Large intestine (tissue), 3 donors: Measurements from ENCODE around the gene TRIM37. TPM values are rescaled to one million over a fixed set of nuclear protein-coding genes. Genes with fewer than 3 reads are reported as not detected.
A peak's percentile ranks its signal among the peaks of the same experiment; 100 is the strongest.
"Not testable (repeated sequence)": the region's sequence is repeated elsewhere in the genome, so short reads cannot be mapped to it uniquely, and the experiment has no call there.

Experiments
- DNase-seq, 2 donors: peaks; one replicate each; pipeline versions ENCODE4 v3.0.0 to v3.0.0-alpha.2; 2013
- H3K27ac ChIP-seq: one replicate; pipeline ENCODE4 v1.5.1; 2013; ENCODE audit warnings: low read length
- H3K27me3 ChIP-seq: 2 replicates; pipeline ENCODE4 v1.6.1; 2013; ENCODE audit warnings: low read length; ENCODE audit not compliant: control insufficient read depth, insufficient read depth
- H3K36me3 ChIP-seq: 2 replicates; pipeline ENCODE4 v1.6.1; 2013; ENCODE audit warnings: low read length; ENCODE audit not compliant: control insufficient read depth, insufficient read depth
- H3K4me1 ChIP-seq: one replicate; pipeline ENCODE4 v1.6.1; 2013; ENCODE audit warnings: low read length; ENCODE audit not compliant: control insufficient read depth, insufficient read depth
- H3K4me3 ChIP-seq: one replicate; pipeline ENCODE4 v1.5.1; 2013; ENCODE audit warnings: low read length
- H3K9me3 ChIP-seq: one replicate; pipeline ENCODE4 v1.6.1; 2013; ENCODE audit warnings: mild to moderate bottlenecking, low read depth, low read length, moderate library complexity; ENCODE audit not compliant: control insufficient read depth
- WGBS: methylation state at CpG from one replicate; pipeline ENCODE4 v1.1.5; 2013; ENCODE audit warnings: low lambda C conversion rate; ENCODE audit not compliant: insufficient coverage; 5-methylcytosine and 5-hydroxymethylcytosine counted together
- polyA plus RNA-seq: library from polyadenylated mRNA; unstranded; fragments of 120-200 nt; gene quantifications from one replicate; pipeline ENCODE4 v1.2.1, GENCODE V29; 2013

The TRIM37 gene
- polyA plus RNA-seq, 1 donor = 13.9 TPM

DNA sequence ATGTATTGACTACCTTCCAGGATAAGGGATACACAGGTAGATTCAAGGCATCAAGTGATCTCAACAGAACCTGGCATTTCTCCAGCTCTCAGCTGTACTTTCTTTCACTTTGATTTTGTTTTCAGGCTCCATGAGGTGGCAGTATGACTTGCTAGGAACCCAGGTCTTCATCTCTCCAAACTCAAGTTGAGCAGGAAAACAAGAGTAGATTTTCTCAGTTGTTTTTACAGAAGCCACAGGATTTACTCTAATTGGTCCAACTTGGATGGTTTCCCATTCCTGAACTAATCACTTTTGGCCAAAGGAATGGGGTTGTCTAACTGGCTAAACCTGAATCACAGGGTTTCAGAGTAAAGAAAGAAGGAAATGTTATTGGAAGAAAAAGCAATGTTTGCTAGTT lies 146.6 kb downstream of the TRIM37 start:
- peak; percentile 32 to 36 for DNase-seq
- H3K27ac ChIP-seq = no peak overlapping the region
- H3K9me3 ChIP-seq = no peaks in the 10 kb centered on the region
- no peaks in the 10 kb centered on the region for H3K27me3 ChIP-seq
- H3K36me3 ChIP-seq = no peaks in the 10 kb centered on the region
- H3K4me1 ChIP-seq = no peaks in the 10 kb centered on the region
- no peak overlapping the region for H3K4me3 ChIP-seq

DNA sequence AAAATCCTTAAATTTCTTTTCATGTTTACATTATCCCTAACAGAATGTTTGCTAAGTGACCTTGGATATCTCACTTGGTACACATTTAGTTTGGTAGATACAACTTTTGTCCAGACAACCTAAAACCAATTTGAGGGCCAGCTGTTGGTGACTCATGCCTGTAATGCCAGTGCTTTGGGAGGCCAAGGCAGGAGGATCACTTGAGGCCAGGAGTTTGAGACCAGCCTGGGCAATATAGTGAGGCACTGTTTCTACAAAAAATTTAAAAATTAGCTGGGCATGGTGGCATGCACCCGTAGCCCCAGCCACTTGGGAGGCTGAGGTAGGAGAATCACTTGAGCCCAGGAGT lies 149.0 kb downstream of the TRIM37 start:
- not testable (repeated sequence) for H3K36me3 ChIP-seq, DNase-seq, H3K27me3 ChIP-seq, H3K4me1 ChIP-seq, H3K4me3 ChIP-seq, H3K27ac ChIP-seq, H3K9me3 ChIP-seq
- WGBS = no CpG with 5 or more reads among the region's 1 CpG

DNA sequence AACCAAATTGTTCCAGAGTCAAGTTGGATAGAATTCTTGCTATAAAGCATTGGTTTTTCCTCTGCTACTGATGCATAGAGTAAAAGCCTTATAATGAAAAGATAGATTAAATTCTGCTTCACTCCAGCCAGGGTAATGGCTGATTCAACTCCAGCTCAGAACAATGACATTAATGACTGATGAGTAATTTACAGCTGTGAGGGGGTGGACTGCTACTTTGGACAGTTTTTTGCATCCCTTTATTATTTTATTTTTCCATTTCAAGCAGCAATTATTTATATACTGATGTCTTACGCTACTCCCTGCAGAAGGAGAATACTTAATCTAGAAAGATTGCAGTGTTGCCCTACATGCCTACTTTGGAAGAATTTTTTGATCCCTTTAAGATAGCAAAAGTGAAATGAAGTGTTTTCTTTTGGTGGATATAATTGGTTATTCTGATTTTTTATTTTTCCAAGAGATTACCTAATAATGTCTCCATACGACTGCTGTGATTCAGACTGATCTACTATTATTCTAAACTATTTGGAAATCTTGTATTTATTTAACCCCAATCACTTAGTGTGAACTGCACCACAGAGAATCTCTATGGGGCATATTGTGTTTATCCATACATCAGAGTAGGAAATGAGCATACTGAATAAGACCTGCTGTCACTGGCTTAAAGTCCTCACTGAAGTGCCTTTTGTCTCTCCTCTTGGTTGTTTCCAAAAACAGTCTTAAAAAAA lies 149.5 kb downstream of the TRIM37 start:
- H3K27me3 ChIP-seq = no peaks in the 10 kb centered on the region
- peaks cover 4% of the 10 kb centered on the region for H3K9me3 ChIP-seq
- WGBS = 60% methylated on average over 1 of the region's 2 CpGs
- no peak for DNase-seq
- H3K4me1 ChIP-seq = no peaks in the 10 kb centered on the region
- H3K36me3 ChIP-seq = no peaks in the 10 kb centered on the region
- H3K4me3 ChIP-seq = no peak overlapping the region
- H3K27ac ChIP-seq = no peak overlapping the region

DNA sequence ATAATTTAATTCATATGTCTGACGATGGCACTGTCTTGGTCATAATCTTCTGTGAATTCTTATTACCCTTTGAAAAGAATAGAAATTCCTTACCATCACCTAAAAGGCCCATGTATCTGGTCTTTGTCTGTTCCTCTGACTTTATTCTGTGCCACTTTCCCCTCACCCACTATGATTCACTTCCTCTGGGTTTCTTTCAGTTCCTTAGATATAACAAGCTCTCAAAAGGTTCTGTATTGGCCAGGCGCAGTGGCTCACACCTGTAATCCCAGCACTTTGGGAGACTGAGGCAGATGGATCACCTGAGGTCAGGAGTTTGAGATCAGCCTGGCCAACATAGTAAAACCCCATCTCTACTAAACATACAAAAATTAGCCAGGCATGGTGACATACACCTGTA lies 152.3 kb downstream of the TRIM37 start:
- not testable (repeated sequence) for H3K4me3 ChIP-seq, H3K36me3 ChIP-seq, H3K4me1 ChIP-seq, H3K27ac ChIP-seq, DNase-seq, H3K27me3 ChIP-seq
- peaks cover 17% of the 10 kb centered on the region for H3K9me3 ChIP-seq
- 86% methylated on average over 1 of the region's 2 CpGs for WGBS

DNA sequence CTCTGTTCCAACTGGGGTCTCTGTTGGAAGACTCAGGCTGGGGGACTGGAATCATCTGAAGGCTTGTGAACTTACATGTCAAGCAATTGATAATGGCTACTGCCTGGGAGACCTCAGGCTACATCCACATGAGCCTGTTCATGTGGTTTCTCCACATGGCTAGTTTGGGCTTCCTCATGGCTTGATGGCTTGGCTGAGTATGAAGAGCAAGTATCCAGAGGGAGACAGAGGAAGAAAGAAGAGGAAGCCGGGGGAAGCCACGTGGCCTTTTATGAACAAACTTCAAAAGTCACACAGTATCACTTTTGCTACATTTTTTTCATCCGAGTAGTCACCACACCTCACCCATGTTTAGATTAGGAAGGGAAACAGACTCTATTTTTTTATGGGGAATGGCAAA lies 158.9 kb downstream of the TRIM37 start:
- no CpG with 5 or more reads among the region's 3 CpGs for WGBS
- H3K27ac ChIP-seq = no peak overlapping the region
- peaks cover 17% of the 10 kb centered on the region for H3K9me3 ChIP-seq
- no peaks in the 10 kb centered on the region for H3K4me1 ChIP-seq
- no peaks in the 10 kb centered on the region for H3K27me3 ChIP-seq
- H3K4me3 ChIP-seq = no peak overlapping the region
- DNase-seq = no peak
- no peaks in the 10 kb centered on the region for H3K36me3 ChIP-seq

DNA sequence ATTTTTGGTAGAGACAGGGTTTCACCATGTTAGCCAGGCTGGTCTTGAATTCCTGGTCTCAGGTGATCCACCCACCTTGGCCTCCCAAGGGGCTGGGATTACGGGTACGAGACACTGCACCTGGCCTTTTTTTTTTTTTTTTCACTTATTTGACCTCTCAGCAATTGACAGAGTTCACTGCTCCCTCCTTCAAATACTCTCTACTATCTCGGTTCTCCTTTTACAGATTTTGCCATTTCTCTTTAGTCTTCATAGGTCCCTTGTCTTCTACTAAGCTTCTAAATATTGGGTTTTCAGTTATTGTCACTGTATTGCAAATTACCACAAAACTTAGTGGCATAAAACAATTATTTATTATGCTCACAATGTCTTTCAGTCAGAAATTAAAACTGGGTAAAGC lies 159.3 kb downstream of the TRIM37 start:
- 72% methylated on average over 3 of the region's 3 CpGs for WGBS
- H3K27me3 ChIP-seq = no peaks in the 10 kb centered on the region
- peaks cover 16% of the 10 kb centered on the region for H3K9me3 ChIP-seq

DNA sequence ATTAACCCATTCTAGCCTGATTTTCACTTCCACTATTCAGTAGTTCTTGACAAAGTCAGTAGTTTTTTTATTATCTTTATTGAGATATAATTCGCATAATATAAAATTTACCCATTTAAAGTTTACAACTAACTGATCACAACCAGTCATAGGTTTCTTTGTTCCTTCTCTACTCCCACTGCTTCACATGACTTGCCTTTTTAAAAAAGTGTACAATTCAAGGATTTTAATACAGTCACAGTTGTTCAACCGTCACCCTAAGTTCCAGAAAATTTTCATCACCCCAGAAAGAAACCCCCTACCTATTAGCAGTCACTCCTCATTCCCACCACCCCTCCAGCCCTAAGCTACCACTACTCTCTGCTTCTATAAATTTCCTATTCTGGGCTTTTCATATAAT lies 162.5 kb downstream of the TRIM37 start:
- no peak overlapping the region for H3K4me3 ChIP-seq
- DNase-seq = no peak
- H3K9me3 ChIP-seq = no peaks in the 10 kb centered on the region
- WGBS = 100% methylated on average over 1 of the region's 2 CpGs
- no peaks in the 10 kb centered on the region for H3K4me1 ChIP-seq
- H3K27me3 ChIP-seq = no peaks in the 10 kb centered on the region
- H3K27ac ChIP-seq = no peak overlapping the region
- no peaks in the 10 kb centered on the region for H3K36me3 ChIP-seq

More for the DNA sequence above, 159.3 kb downstream of the TRIM37 start:
- no peak overlapping the region for H3K27ac ChIP-seq
- no peak overlapping the region for H3K4me3 ChIP-seq
- no peaks in the 10 kb centered on the region for H3K4me1 ChIP-seq
- no peak for DNase-seq
- no peaks in the 10 kb centered on the region for H3K36me3 ChIP-seq

DNA sequence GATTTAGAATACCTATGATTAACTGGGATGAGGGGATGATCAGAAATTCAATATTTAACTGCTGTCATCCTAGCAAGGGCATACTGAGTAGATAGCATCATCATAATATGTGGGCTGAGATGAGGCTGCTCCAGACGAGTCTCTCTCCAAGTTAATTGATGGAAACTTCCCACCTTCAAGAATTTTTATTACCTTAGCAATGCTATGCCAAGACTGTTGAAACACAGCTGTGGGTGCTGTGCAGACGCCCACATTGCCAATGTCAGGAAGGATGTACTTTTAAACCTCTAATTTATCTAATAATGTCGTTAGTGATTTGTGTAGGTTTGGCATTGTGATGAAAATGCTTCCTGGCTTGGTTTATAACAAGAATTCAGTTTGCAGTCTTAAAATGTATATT lies 170.4 kb downstream of the TRIM37 start:
- no peaks in the 10 kb centered on the region for H3K27me3 ChIP-seq
- no peak overlapping the region for H3K27ac ChIP-seq
- H3K9me3 ChIP-seq = no peaks in the 10 kb centered on the region
- no peaks in the 10 kb centered on the region for H3K4me1 ChIP-seq
- DNase-seq = no peak
- H3K36me3 ChIP-seq = no peaks in the 10 kb centered on the region
- 100% methylated on average over 1 of the region's 3 CpGs for WGBS
- no peak overlapping the region for H3K4me3 ChIP-seq

DNA sequence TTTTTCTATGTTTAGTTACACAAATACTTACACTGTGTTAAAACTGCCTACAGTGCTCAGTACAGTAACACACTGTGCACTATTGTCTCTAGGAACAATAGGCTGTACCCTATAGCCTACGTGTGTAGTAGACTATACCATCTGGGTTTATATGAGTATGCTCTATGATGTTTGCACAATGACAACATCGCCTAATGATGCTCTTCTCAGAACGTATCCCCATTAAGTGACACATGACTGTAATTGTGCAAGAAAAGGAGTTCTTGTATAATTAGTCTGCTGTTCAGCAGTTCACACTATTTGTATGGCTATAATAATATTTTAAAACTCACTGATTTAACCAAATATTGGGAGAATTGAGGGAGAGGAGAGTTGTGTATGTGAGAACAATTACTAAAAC lies 173.7 kb downstream of the TRIM37 start:
- no peak overlapping the region for H3K4me3 ChIP-seq

More for the DNA sequence above, 173.7 kb downstream of the TRIM37 start:
- no peaks in the 10 kb centered on the region for H3K9me3 ChIP-seq
- no peaks in the 10 kb centered on the region for H3K4me1 ChIP-seq
- no peak for DNase-seq
- H3K27ac ChIP-seq = no peak overlapping the region
- 100% methylated on average over 1 of the region's 3 CpGs for WGBS
- H3K36me3 ChIP-seq = no peaks in the 10 kb centered on the region
- H3K27me3 ChIP-seq = no peaks in the 10 kb centered on the region
